Measurements from ENCODE around the gene ZNF135. TPM values are rescaled to one million over a fixed set of nuclear protein-coding genes. Genes with fewer than 3 reads are reported as not detected.

Gene ZNF135
- polyA plus RNA-seq, 1 of the 3 experiments (the other 2 are of a cell fraction), result 0.41 TPM

- TF ChIP-seq RFX5 (IDR thresholded peaks at IDR 0.05; ENCODE audit: low read length) (no peak), EZH2phosphoT487 (IDR thresholded peaks at IDR 0.05; ENCODE audit: borderline replicate concordance, low read depth) (no peak), SMC3 (IDR thresholded peaks at IDR 0.05; ENCODE audit: low read depth, low read length) (no peak)
Measured at GRCh38 chr19:58033741-58034476, 25.2 kb upstream of the ZNF135 start, which contains the start of gene ZSCAN1 (continued).

GRCh38 chr19:58034477-58034793 lies 24.6 kb upstream of the ZNF135 start:
- Histone ChIP-seq H3K9me2 (no peaks in the 10 kb centered on the region), H3K9ac (no peak overlapping the region), H3K4me2 (no peak overlapping the region), H2AFZ (ENCODE audit: low read depth) (no peak overlapping the region), H3K4me3 (ENCODE audit: low read depth in 2 of 2, low read length in 1 of 2) (peak overlapping the region in 1 of 2 experiments; percentile 29; a peak in 1 of 4 replicates), H3K36me3 (replicated peaks in 1 of 2; ENCODE audit: control insufficient read depth in 1 of 2, insufficient read depth in 2 of 2, low read length in 1 of 2) (no peaks in the 10 kb centered on the region), H3K27ac (ENCODE audit: low read depth in 2 of 2, low read length in 1 of 2) (no peak overlapping the region), H3K9me3 (no peaks in the 10 kb centered on the region), H3F3A (replicated peaks; ENCODE audit: insufficient read depth) (no peaks in the 10 kb centered on the region), H3K27me3 (ENCODE audit: insufficient read depth) (no peaks in the 10 kb centered on the region), H4K20me1 (ENCODE audit: insufficient read depth) (no peaks in the 10 kb centered on the region), H3K79me2 (ENCODE audit: insufficient read depth) (no peaks in the 10 kb centered on the region), H3K4me1 (ENCODE audit: control insufficient read depth in 1 of 2, insufficient read depth in 2 of 2, low read depth in 1 of 2, low read length in 1 of 2) (no peaks in the 10 kb centered on the region)
- CTCF ChIA-PET, result no interaction called here
- no peak for TF ChIP-seq USF2 (IDR thresholded peaks at IDR 0.05; ENCODE audit: borderline replicate concordance, low read depth, low read length)
- TF ChIP-seq FOXM1 (IDR thresholded peaks at IDR 0.05; ENCODE audit: low read depth), result no peak
- WGBS (ENCODE audit: low lambda C conversion rate), result 11% methylated on average over 18 of the region's 20 CpGs
- peak; percentile 61 for DNase-seq
- POLR2A ChIA-PET, result no interaction called here

GRCh38 chr19:58035863-58036262 lies 23.2 kb upstream of the ZNF135 start:
- POLR2A ChIA-PET, result no interaction called here
- TF ChIP-seq FOXJ3 (CRISPR knock-in tag; IDR thresholded peaks at IDR 0.05), result no peak
- no peak for TF ChIP-seq REST (IDR thresholded peaks at IDR 0.05; ENCODE audit: low read depth, low read length)
- TF ChIP-seq RFX5 (IDR thresholded peaks at IDR 0.05; ENCODE audit: low read length), result no peak
- TF ChIP-seq RXRA (IDR thresholded peaks at IDR 0.05; ENCODE audit: borderline replicate concordance, low read depth), result no peak
- TF ChIP-seq RCOR1 (IDR thresholded peaks at IDR 0.05; ENCODE audit: low read length), result no peak
- no peak for TF ChIP-seq SMC3 (IDR thresholded peaks at IDR 0.05; ENCODE audit: low read depth, low read length)
- TF ChIP-seq CTCF (IDR thresholded peaks at IDR 0.05), result no peak
- TF ChIP-seq EP300 (IDR thresholded peaks at IDR 0.05; ENCODE audit: borderline replicate concordance in 1 of 2, low read depth in 1 of 2, low read length in 1 of 2), result no peak
- no peak for TF ChIP-seq POLR2AphosphoS5 (IDR thresholded peaks at IDR 0.05; ENCODE audit: low read depth, low read length)
- no peak for TF ChIP-seq TEAD4 (IDR thresholded peaks at IDR 0.05; ENCODE audit: borderline replicate concordance, insufficient read depth)
- no peak for TF ChIP-seq MEF2A (IDR thresholded peaks at IDR 0.05; ENCODE audit: borderline replicate concordance, low read depth)
- no peak for TF ChIP-seq ZBTB33 (IDR thresholded peaks at IDR 0.05; ENCODE audit: borderline replicate concordance, low read depth)

More at GRCh38 chr19:58035863-58036262, 23.2 kb upstream of the ZNF135 start:
- Histone ChIP-seq H3F3A (replicated peaks; ENCODE audit: insufficient read depth) (no peaks in the 10 kb centered on the region), H3K9ac (no peak overlapping the region), H3K36me3 (replicated peaks in 1 of 2; ENCODE audit: control insufficient read depth in 1 of 2, insufficient read depth in 2 of 2, low read length in 1 of 2) (no peaks in the 10 kb centered on the region), H3K4me3 (ENCODE audit: low read depth in 2 of 2, low read length in 1 of 2) (no peak overlapping the region), H3K4me1 (ENCODE audit: control insufficient read depth in 1 of 2, insufficient read depth in 2 of 2, low read depth in 1 of 2, low read length in 1 of 2) (no peaks in the 10 kb centered on the region), H3K79me2 (ENCODE audit: insufficient read depth) (no peaks in the 10 kb centered on the region), H3K27ac (ENCODE audit: low read depth in 2 of 2, low read length in 1 of 2) (no peak overlapping the region), H4K20me1 (ENCODE audit: insufficient read depth) (no peaks in the 10 kb centered on the region), H3K9me2 (no peaks in the 10 kb centered on the region), H2AFZ (ENCODE audit: low read depth) (no peak overlapping the region), H3K4me2 (no peak overlapping the region), H3K27me3 (ENCODE audit: insufficient read depth) (no peaks in the 10 kb centered on the region), H3K9me3 (no peaks in the 10 kb centered on the region)
- CTCF ChIA-PET, result no interaction called here
- 46% methylated on average over 8 of the region's 8 CpGs for WGBS (ENCODE audit: low lambda C conversion rate)
- DNase-seq, result no peak

All from SK-N-SH (cell line).